Tibial nerve (tissue), 4 donors: ENCODE results near the gene IRF2BPL. TPM values are rescaled to one million over a fixed set of nuclear protein-coding genes. Genes with fewer than 3 reads are reported as not detected.

Experiments
- DNase-seq, 2 donors: peaks; one replicate each; pipeline ENCODE4 v3.0.0-alpha.2; 2019; ENCODE audit warnings: low spot score in 2 of 2
- H3K27ac ChIP-seq, 4 donors: fragments of 200-600 bp; sonication (generic) in 3 of 4; one replicate each; pipeline ENCODE4 v1.5.1; 2017 to 2019; ENCODE audit warnings: mild to moderate bottlenecking in 1 of 4
- H3K27me3 ChIP-seq, 2 donors: fragments of 200-600 bp; sonication (generic) in 1 of 2; one replicate each; pipeline versions ENCODE4 v1.5.1 to v1.6.0; 2017 to 2019
- H3K36me3 ChIP-seq, 3 donors: fragments of 200-600 bp; sonication (generic); one replicate each; pipeline ENCODE4 v1.5.1; 2018 to 2019
- H3K4me1 ChIP-seq, 4 donors: fragments of 200-600 bp; sonication (generic) in 3 of 4; one replicate each; pipeline ENCODE4 v1.5.1; 2017 to 2019
- H3K4me3 ChIP-seq, 4 donors: fragments of 200-600 bp; sonication (generic) in 3 of 4; one replicate each; pipeline ENCODE4 v1.5.1; 2017 to 2019; ENCODE audit warnings: mild to moderate bottlenecking in 1 of 4, moderate library complexity in 1 of 4
- H3K9me3 ChIP-seq, 4 donors: fragments of 200-600 bp; sonication (generic) in 3 of 4; one replicate each; pipeline ENCODE4 v1.5.1; 2017 to 2019
- CTCF ChIP-seq, 5 experiments: fragments of 200-600 bp in 3 of 5; fragments of 450-650 bp in 2 of 5; sonication (generic) in 3 of 5; IDR thresholded peaks; one replicate each; pipeline ENCODE4 v1.5.1; 2016 to 2019; ENCODE audit warnings: antibody characterized with exemption in 5 of 5, mild to moderate bottlenecking in 3 of 5, moderate library complexity in 2 of 5
- EP300 ChIP-seq, 2 donors: sonication (generic); formaldehyde crosslinking; IDR thresholded peaks; one replicate each; pipeline ENCODE4 v1.6.1; 2017; ENCODE audit warnings: antibody characterized with exemption in 2 of 2, mild to moderate bottlenecking in 1 of 2
- POLR2A ChIP-seq, 2 donors: fragments of 450-650 bp; IDR thresholded peaks; one replicate each; pipeline ENCODE4 v1.6.1; 2017; ENCODE audit warnings: antibody characterized with exemption in 2 of 2, mild to moderate bottlenecking in 2 of 2, moderate library complexity in 2 of 2
- WGBS, 2 donors: methylation state at CpG; one replicate each; pipeline ENCODE4 v1.1.5; 2018; 5-methylcytosine and 5-hydroxymethylcytosine counted together
- total RNA-seq, 4 donors: library from RNA; depleted of rRNA; stranded (reverse); fragments of >200 nt; gene quantifications; one replicate each; pipeline ENCODE4 v1.1.0, GENCODE V29; 2016

IRF2BPL gene
- total RNA-seq, 4 donors from 2014 or later = 52.4 to 69.2 (median 60.7) TPM

- Histone ChIP-seq H3K27ac (no peak overlapping the region), H3K27me3 (no peaks in the 10 kb centered on the region), H3K9me3 (peaks cover 0 to under 1% (median 0%) of the 10 kb centered on the region in 4 donors), H3K4me1 (peaks cover 0 to 12% (median 1%) of the 10 kb centered on the region in 4 donors), H3K36me3 (no peaks in the 10 kb centered on the region), H3K4me3 (no peak overlapping the region)
- WGBS, 2 donors = 66 to 73% methylated on average over 7 of the region's 7 CpGs
- TF ChIP-seq POLR2A (IDR thresholded peaks at IDR 0.05) = no peak
- TF ChIP-seq EP300 (IDR thresholded peaks at IDR 0.05) = no peak
- no peak for DNase-seq
Measured at GRCh38 chr14:76976240-76977005, 52.1 kb downstream of the IRF2BPL start.

- no peak overlapping the region for H3K27ac ChIP-seq
- H3K27me3 ChIP-seq = no peaks in the 10 kb centered on the region
- no peak for DNase-seq
- TF ChIP-seq CTCF (IDR thresholded peaks at IDR 0.05) (no peak), POLR2A (IDR thresholded peaks at IDR 0.05) (no peak), EP300 (IDR thresholded peaks at IDR 0.05) (no peak)
- H3K4me1 ChIP-seq = peaks cover 0 to 12% (median 1%) of the 10 kb centered on the region in 4 donors
- H3K9me3 ChIP-seq = no peaks in the 10 kb centered on the region
- WGBS, 2 donors = 85 to 92% methylated on average over 4 of the region's 4 CpGs
- no peaks in the 10 kb centered on the region for H3K36me3 ChIP-seq
- no peak overlapping the region for H3K4me3 ChIP-seq
Measured at GRCh38 chr14:76975812-76976211, 52.7 kb downstream of the IRF2BPL start.

- Histone ChIP-seq H3K4me3 (no peak overlapping the region), H3K27ac (no peak overlapping the region), H3K4me1 (peaks cover 0 to 12% (median 1%) of the 10 kb centered on the region in 4 donors), H3K9me3 (no peaks in the 10 kb centered on the region), H3K36me3 (no peaks in the 10 kb centered on the region), H3K27me3 (no peaks in the 10 kb centered on the region)
- DNase-seq = no peak
- WGBS, 2 donors = 78 to 89% methylated on average over 8 of the region's 8 CpGs
- TF ChIP-seq POLR2A (IDR thresholded peaks at IDR 0.05) = no peak
- TF ChIP-seq CTCF (IDR thresholded peaks at IDR 0.05) = no peak
- TF ChIP-seq EP300 (IDR thresholded peaks at IDR 0.05) = no peak
Measured at GRCh38 chr14:76975051-76975450, 53.5 kb downstream of the IRF2BPL start.

Other genes starting within 250 kb of the IRF2BPL start
- 10 to 100 TPM; 21.6 to 27.7 (median 26.1) TPM for gene ANGEL1, start 215.8 kb downstream of the IRF2BPL start, total RNA-seq
- not detected for gene LRRC74A, start 202.3 kb downstream of the IRF2BPL start, total RNA-seq
- gene CIPC, start 69.5 kb upstream of the IRF2BPL start, total RNA-seq = 10 to 100 TPM; 38.1 to 76.7 (median 41.5) TPM
- not detected for gene ZDHHC22, start 113.1 kb upstream of the IRF2BPL start, total RNA-seq
- gene TMEM63C, start 153.1 kb upstream of the IRF2BPL start, total RNA-seq = not detected
- not detected for gene NGB, start 242.5 kb upstream of the IRF2BPL start, total RNA-seq